ENCODE results near the gene CDC42BPA.

DNA sequence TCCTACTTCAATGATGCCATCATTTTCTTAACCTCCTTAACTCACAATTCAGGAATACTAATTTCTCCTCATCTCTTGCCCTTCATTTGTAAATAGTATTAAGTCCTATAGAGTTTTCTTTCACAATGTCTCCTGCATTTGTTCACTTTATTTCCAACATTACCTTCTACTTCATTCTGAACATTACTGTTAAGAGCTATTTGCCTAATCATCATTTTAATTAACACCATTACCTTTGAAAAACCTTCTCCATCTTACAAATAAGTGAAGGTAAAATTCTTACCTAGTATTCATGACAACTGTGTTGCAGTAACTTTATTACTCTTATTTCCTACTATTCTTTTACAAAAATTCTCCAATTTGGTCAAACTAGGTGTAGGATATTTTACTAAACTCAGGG lies 240.5 kb downstream of the CDC42BPA start:
- no peak for TF ChIP-seq ZFX (IDR thresholded peaks at IDR 0.05; ENCODE audit: borderline replicate concordance)
- TF ChIP-seq, protein P1, sequence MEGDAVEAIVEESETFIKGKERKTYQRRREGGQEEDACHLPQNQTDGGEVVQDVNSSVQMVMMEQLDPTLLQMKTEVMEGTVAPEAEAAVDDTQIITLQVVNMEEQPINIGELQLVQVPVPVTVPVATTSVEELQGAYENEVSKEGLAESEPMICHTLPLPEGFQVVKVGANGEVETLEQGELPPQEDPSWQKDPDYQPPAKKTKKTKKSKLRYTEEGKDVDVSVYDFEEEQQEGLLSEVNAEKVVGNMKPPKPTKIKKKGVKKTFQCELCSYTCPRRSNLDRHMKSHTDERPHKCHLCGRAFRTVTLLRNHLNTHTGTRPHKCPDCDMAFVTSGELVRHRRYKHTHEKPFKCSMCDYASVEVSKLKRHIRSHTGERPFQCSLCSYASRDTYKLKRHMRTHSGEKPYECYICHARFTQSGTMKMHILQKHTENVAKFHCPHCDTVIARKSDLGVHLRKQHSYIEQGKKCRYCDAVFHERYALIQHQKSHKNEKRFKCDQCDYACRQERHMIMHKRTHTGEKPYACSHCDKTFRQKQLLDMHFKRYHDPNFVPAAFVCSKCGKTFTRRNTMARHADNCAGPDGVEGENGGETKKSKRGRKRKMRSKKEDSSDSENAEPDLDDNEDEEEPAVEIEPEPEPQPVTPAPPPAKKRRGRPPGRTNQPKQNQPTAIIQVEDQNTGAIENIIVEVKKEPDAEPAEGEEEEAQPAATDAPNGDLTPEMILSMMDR (IDR thresholded peaks at IDR 0.05): no peak

Measured in 22Rv1 (cell line).